ENCODE measurements around the gene C1R.
"Not testable (repeated sequence)": the region's sequence is repeated elsewhere in the genome, so short reads cannot be mapped to it uniquely, and the experiment has no call there.

C1R gene

DNA sequence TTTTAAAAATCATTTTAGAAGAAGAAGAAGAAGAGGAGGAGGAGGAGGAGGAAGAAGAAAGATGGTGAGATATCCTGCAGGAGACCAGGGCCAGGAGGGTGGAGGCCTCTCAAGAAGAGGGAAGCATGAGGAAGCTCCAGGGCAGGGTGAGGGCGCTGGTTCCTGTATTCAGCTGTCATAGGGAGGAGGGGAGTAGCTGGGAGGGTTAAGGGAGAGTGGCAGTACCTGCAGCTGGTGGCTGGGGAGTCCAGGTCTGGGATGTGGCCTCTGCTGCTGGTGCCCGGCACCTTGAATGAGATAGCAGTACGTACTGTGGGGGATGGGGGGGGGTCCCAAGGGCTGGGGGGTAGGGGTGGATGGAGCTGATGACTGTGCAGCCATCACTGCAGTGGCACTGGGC is 26.6 kb upstream of the C1R start:
- DNase-seq: no peak

GRCh38 chr12:7117670-7118069 is 25.4 kb upstream of the C1R start:
- no peak for DNase-seq

DNA sequence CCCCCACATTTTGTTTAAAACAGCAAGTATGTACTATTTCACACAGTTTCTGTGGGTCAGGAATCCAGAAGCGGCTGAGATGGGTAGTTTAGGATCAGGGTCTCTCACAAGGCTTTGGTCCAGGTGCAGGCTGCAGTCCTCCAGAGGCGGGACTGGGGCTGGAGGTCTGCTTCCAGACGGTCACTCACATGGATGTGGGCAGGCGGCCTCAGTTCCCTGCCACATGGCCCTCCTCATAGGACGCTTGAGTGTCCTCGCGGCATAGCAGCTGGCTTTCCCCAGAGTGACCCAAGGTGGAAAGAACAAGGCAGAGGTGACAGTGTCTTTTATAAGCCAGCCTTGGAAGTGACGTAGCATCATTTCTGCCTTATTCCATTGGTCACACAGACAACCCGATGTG is 24.7 kb upstream of the C1R start:
- no peak for DNase-seq

DNA sequence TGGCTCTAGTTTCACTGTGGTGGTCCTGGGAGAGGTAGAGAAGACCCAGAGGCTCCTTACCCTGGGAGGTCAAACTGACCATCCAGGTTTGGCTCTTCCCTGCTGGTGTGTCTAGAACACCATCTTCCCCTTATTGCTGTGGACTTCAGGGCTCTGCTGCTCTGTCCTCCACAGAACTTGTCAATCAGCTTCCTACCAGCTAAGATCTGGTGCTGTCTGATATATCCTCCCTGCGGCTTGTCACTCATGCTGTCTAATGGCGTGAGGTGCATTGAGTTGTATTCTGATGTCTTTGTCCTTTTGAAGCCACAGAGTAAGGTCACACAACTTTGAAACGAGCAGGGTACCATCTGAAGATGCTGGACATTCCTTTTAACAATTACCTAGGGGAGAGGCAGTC is 24.0 kb upstream of the C1R start:
- no peak for DNase-seq

GRCh38 chr12:7114851-7115250 is 22.6 kb upstream of the C1R start:
- DNase-seq: no peak

GRCh38 chr12:7114008-7114407 is 21.8 kb upstream of the C1R start:
- DNase-seq: no peak

- DNase-seq: peak; percentile 27 to 62 (median 36)
Observed at GRCh38 chr12:7113389-7113871, 21.2 kb upstream of the C1R start.

DNA sequence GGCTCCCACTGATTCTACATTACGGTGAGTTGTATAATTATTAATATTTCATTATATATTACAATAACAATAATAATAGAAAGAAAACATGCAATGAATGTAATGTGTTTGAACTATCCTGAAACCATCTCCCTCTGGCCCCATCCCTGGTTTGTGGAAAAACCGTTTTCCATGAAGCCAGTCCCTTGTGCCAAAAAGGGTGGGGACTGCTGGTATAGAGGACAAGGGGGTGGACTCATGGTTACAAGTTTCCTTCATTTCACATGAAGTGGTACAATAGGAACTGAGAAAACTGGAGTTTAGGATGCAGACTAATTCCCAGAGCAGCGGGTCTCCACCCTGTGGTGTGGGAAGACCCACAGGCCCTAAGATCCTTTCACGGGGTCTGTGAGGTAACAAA is 19.8 kb upstream of the C1R start:
- no peak for DNase-seq

DNA sequence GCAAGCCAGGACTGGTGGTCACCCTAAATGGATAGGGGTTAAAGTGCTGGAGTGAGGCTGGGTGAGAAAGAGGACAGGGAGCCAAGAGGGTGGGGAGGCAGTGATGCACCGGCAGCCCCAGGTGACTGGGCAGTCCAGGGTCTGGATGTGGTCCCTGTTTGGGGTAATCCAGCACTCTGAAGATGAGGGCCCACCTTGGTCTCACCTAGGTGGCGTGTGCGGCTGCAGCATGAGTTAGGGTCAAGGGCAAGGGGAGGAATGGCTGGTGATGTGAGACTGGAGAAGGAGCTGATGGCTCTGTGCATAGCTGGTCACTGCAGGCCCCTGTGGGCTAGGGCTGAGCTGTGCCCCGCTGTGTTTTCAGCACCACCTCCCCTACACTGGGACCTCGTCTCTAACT is 18.4 kb upstream of the C1R start:
- no peak for DNase-seq

GRCh38 chr12:7109572-7109920 is 17.3 kb upstream of the C1R start:
- no peak for DNase-seq

DNA sequence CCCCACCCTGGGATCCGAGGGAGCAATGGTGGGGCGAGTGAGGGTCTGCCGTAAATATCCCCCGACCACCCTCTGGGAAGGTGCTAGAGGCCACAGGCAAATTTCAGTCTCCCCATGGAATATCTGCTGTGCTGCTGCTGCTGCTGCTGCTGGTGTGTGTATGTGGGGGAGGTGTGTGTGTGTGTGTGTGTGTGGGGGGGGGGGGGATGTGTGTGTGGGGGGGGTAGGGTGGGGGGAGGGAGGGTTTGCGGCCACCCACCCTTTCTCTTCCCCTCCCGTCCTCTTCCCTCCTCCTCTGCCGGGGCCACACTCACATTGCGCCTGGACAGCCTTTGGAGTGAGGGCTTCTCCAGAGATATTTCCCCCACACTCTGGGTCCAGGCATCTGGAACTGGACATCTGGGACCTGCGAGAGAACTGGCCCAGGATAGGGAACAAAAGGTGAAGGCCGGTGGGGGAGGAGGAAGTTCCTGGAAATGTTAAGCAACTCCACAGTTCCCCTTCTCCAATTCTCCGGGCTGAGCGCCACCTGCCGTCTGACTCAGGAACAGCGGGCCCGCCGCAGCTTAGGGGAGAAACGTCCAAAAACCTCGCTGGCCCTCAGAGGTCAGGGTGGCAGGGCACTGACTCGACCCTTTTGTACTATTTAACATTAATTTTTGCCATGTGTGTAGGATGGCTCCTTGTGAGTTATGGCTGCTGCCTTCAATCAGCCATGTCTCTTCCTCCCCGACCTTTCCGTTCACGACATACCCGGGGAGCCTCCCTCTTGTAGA is 16.7 kb upstream of the C1R start, which contains the start of gene C1RL:
Gene C1RL, minus strand, starts transcription at position 419 of the 776 bp plus-strand sequence. Its CDS starts 34 bp downstream, at position 385.
- DNase-seq: peak; percentile 60 to 91 (median 84)

DNA sequence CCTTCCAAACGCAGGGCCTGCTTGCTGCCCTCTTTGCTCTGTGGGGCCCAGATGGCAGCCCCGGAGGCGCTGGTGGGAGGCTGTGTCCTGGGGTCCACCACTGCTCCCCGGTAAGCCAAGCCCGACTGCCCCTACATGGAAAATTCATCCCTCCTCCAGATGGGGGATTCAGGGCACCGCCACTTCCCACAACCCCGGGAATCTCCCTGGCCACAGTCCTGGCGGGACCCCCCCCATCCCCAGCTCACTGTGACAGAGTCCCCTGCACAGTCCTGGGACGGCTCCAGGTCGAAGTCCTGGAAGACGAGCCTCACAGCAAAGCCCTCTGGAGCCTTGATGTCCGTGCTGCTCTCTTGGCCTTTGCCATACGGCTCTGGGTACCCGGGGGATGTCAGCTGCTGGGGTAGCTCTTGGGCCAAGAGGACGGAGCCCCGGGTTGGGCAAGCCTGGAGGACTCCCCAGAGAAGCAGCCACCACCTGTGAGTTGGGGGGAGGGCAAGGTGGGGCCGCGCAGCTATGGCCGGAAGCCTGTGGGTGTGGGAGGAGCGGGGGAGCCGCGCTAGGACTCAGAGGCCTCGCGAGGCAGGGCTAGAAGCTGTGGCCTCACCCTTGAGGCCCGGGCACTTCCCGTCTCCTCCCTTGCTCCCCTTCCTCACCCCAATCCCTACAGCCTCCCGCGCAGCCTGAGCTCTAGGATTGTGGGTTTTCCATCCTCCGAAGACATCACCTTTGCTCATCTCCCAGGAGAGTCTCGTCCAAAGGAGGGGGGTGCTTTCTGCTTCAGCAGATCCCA is 16.0 kb upstream of the C1R start:
- peak in 2 of 3 experiments; percentile 82 to 83 for DNase-seq

- peak in 2 of 3 experiments; percentile 54 to 69 for DNase-seq
Observed at GRCh38 chr12:7107636-7108002, 15.4 kb upstream of the C1R start.

DNA sequence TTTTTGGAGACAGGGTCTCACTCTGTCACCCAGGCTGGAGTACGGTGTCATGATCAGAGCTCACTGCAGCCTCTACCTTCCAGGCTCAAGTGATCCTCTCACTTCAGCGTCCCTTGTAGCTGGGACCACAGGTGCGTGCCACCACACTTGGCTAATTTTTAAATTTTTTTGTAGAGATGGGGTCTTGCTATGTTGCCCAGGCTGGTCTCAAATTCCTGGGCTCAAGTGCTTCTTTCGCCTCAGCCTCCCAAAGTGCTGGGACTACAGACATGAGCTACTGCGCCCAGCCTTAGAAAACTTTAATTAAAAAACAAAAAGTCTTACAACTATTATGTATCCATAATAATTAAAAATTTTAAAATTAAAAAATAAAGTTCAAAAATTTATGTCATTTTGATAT is 14.9 kb upstream of the C1R start:
- not testable (repeated sequence) for DNase-seq

- DNase-seq: no peak
Observed at GRCh38 chr12:7106082-7106481, 13.8 kb upstream of the C1R start.

DNA sequence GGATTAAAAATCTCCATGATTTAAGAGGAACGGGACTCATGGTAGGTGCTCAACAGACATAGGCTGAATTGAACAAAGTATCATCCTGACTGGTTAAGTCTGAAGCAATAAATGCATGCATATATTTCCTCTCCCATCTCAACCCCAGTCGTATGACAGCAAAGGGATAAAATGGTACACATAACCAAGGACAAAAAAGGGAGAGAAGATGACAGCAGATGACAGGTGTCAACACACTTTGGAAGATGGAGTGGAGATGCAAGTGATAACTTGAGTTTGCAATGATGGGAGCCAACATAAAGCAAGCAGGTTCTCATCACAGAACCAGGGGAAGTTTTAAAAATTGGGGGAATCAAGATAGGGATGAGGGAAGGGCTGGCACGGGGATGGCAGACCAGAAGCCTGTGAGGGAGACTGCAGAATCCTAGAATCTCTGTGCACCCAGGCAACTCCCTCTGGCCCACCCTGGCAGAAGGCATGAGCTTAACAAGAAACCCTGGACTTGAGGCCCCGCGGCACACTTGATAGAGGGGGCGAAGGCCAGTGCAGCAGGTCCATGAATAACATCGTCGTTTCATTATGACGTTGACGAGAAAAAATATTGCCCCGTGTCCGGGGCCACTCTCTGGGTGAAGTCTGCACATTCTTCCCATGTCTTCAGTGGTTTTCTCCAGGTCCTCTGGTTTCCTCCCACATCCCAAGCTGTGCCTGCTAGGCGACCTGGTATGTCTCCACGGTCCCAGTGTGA is 11.8 kb upstream of the C1R start:
- no peak for DNase-seq

GRCh38 chr12:7102582-7102981 is 10.3 kb upstream of the C1R start:
- DNase-seq: no peak

GRCh38 chr12:7101694-7102131 is 9.5 kb upstream of the C1R start:
- peak in 1 of 3 experiments; percentile 13 for DNase-seq

DNA sequence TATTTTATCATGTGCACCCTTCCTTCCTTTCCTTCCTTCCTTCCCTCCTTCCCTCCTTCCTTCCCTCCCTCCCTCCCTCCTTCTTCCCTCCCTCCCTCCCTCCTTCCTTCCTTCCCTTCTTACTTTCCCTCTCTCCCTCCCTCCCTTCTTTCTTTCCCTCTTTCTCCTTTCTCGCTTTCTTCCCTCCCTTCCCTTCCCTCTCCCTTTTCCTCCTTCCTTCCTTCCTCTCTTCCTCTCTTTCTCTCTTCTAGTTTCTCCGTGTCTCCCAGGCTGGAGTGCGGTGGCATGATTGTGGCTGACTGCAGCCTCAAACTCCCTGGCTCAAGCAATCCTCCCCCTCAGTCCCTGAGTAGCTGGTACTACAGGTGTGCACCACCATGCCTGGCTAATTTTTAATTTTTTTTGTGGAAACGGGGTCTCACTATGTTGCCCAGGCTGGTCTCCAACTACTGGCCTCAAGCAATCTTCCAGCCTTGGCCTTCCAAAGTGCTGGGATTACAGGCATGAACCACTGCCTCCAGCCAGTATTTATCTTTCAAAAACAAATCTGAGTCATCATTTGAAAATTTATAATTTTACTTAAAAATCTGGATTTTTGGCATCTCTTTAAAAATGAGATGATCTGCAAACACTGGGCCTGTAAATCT is 8.9 kb upstream of the C1R start:
- DNase-seq: no peak

GRCh38 chr12:7100239-7100638 is 8.0 kb upstream of the C1R start:
- peak in 2 of 3 experiments; percentile 59 to 87 for DNase-seq

DNA sequence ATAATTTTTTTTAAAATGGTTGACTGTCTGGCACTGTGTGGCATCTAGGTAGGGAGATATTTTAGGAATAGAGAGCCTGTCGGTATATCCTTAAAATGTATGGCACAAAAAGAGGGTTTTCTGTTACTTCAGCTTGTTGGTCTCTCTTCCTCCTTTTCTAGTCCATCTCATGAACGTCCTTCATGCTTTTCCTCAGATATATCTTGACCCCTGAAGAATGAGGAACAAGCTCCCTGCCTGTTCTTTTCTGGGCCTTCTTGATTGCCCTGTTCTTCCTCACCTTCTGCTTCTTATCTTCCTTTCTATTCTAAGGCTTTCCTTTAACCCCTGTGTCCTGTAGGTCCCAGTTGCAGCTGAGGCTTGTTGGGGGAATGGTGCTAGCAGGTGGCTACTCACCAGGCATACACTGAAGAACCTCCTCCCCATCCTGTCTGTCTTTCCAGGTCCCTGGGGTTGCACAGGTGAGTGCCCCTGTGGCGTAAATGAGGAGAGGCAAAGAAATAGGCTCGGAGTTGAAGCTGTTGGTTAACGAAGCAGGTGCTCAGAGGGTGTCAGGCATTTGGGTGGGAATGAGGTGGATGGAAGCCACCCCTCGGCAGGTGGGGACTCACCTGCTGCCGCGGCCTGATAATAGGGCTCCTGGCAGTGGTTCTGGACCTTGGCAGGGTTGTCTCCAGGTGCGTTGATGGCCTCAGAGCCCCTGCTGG is 7.2 kb upstream of the C1R start:
- peak in 2 of 3 experiments; percentile 84 to 94 for DNase-seq

DNA sequence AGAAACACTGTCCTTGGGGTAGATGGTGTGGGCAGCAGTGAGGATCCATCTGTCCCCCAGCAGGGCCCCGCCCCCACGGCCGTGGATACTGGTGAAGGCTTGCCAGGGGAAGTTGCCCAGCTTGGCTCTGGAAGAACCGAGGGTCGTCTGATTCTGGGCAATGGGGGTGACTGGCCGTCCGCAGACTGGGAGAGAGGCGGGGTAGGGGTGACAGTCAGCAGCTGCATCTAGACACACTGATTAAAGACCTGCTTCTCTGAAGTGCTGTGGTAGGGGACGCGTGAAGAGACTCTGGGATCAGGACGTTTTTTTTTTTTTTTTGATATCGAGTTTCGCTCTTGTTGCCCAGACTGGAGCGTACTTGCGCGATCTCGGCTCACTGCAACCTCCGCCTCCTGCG is 4.7 kb upstream of the C1R start:
- peak in 2 of 3 experiments; percentile 40 to 58 for DNase-seq
